Cardiac septum (tissue), 1 donor: ENCODE results near the gene DNAH9. TPM values are rescaled to one million over a fixed set of nuclear protein-coding genes. Genes with fewer than 3 reads are reported as not detected.

ENCODE experiments used
- DNase-seq: peaks from one replicate; pipeline ENCODE4 v3.0.0-alpha.2; 2020; ENCODE audit warnings: low spot score
- intact Hi-C: fragments of 100-400 bp; cut with DNase I; formaldehyde crosslinking; loops from one replicate; pipeline ENCODE4 v1.14.0; 2022
- total RNA-seq: library from RNA; stranded (reverse); fragmentation: NEBNext Ultra II Directional; extraction: Animal tissue kit (Norgen Biotek cat#: 25700); gene quantifications from one replicate; pipeline ENCODE4 v1.2.1, GENCODE V29; 2021
- donor health status: DM: no; HTN: no; CAD: no.

The DNAH9 gene
- total RNA-seq, 1 donor from 2014 or later, result not detected

- DNase-seq, result no peak
- intact Hi-C loops, result no loop called here
Observed at GRCh38 chr17:11813278-11813677, 215.0 kb downstream of the DNAH9 start.

- no peak for DNase-seq
- intact Hi-C loops, result no loop called here
Observed at GRCh38 chr17:11813871-11814270, 215.6 kb downstream of the DNAH9 start.

- DNase-seq, result no peak
Observed at GRCh38 chr17:11814655-11815262, 216.5 kb downstream of the DNAH9 start.

GRCh38 chr17:11816409-11816808 lies 218.1 kb downstream of the DNAH9 start:
- DNase-seq, result no peak
- intact Hi-C loops, result no loop called here

More at GRCh38 chr17:11814655-11815262, 216.5 kb downstream of the DNAH9 start:
- intact Hi-C loops, result no loop called here

GRCh38 chr17:11823862-11824261 lies 225.6 kb downstream of the DNAH9 start:
- intact Hi-C loops, result no loop called here
- DNase-seq, result no peak

- no peak for DNase-seq
- intact Hi-C loops, result no loop called here
Observed at GRCh38 chr17:11825572-11826209, 227.4 kb downstream of the DNAH9 start.

- intact Hi-C loops, result no loop called here
- DNase-seq, result no peak
Observed at GRCh38 chr17:11832401-11833137, 234.3 kb downstream of the DNAH9 start.

- no peak for DNase-seq
- intact Hi-C loops, result no loop called here
Observed at GRCh38 chr17:11836508-11836907, 238.2 kb downstream of the DNAH9 start.

- no peak for DNase-seq
- intact Hi-C loops, result no loop called here
Observed at GRCh38 chr17:11840052-11840451, 241.8 kb downstream of the DNAH9 start.

- intact Hi-C loops, result no loop called here
- no peak for DNase-seq
Observed at GRCh38 chr17:11840831-11841230, 242.6 kb downstream of the DNAH9 start.

- no peak for DNase-seq
- intact Hi-C loops, result no loop called here
Observed at GRCh38 chr17:11848330-11848729, 250.1 kb downstream of the DNAH9 start.

GRCh38 chr17:11852231-11852630 lies 254.0 kb downstream of the DNAH9 start:
- no peak for DNase-seq
- intact Hi-C loops, result no loop called here

GRCh38 chr17:11852912-11853311 lies 254.6 kb downstream of the DNAH9 start:
- no peak for DNase-seq
- intact Hi-C loops, result no loop called here

GRCh38 chr17:11853321-11854151 lies 255.3 kb downstream of the DNAH9 start:
- intact Hi-C loops, result no loop called here
- DNase-seq, result no peak

GRCh38 chr17:11855306-11855705 lies 257.0 kb downstream of the DNAH9 start:
- DNase-seq, result no peak
- intact Hi-C loops, result no loop called here

GRCh38 chr17:11857006-11857405 lies 258.7 kb downstream of the DNAH9 start:
- DNase-seq, result no peak
- intact Hi-C loops, result no loop called here

GRCh38 chr17:11869680-11870394 lies 271.6 kb downstream of the DNAH9 start:
- no peak for DNase-seq
- intact Hi-C loops, result no loop called here

- DNase-seq, result no peak
- intact Hi-C loops, result no loop called here
Observed at GRCh38 chr17:11871773-11872172, 273.5 kb downstream of the DNAH9 start.

- DNase-seq, result no peak
- intact Hi-C loops, result no loop called here
Observed at GRCh38 chr17:11874756-11875155, 276.5 kb downstream of the DNAH9 start.
